HG03354 (cell line): ENCODE data around the gene ARID2.

ENCODE experiments used
- ATAC-seq: cut with Tn5 transposase; IDR thresholded peaks from one replicate; pipeline ENCODE4 v1.9.1; 2021; ENCODE audit warnings: mild to moderate bottlenecking; ENCODE audit not compliant: unreplicated experiment, poor library complexity, severe bottlenecking

The ARID2 gene, protein sequence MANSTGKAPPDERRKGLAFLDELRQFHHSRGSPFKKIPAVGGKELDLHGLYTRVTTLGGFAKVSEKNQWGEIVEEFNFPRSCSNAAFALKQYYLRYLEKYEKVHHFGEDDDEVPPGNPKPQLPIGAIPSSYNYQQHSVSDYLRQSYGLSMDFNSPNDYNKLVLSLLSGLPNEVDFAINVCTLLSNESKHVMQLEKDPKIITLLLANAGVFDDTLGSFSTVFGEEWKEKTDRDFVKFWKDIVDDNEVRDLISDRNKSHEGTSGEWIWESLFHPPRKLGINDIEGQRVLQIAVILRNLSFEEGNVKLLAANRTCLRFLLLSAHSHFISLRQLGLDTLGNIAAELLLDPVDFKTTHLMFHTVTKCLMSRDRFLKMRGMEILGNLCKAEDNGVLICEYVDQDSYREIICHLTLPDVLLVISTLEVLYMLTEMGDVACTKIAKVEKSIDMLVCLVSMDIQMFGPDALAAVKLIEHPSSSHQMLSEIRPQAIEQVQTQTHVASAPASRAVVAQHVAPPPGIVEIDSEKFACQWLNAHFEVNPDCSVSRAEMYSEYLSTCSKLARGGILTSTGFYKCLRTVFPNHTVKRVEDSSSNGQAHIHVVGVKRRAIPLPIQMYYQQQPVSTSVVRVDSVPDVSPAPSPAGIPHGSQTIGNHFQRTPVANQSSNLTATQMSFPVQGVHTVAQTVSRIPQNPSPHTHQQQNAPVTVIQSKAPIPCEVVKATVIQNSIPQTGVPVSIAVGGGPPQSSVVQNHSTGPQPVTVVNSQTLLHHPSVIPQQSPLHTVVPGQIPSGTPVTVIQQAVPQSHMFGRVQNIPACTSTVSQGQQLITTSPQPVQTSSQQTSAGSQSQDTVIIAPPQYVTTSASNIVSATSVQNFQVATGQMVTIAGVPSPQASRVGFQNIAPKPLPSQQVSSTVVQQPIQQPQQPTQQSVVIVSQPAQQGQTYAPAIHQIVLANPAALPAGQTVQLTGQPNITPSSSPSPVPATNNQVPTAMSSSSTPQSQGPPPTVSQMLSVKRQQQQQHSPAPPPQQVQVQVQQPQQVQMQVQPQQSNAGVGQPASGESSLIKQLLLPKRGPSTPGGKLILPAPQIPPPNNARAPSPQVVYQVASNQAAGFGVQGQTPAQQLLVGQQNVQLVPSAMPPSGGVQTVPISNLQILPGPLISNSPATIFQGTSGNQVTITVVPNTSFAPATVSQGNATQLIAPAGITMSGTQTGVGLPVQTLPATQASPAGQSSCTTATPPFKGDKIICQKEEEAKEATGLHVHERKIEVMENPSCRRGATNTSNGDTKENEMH (N-terminal part only)

DNA sequence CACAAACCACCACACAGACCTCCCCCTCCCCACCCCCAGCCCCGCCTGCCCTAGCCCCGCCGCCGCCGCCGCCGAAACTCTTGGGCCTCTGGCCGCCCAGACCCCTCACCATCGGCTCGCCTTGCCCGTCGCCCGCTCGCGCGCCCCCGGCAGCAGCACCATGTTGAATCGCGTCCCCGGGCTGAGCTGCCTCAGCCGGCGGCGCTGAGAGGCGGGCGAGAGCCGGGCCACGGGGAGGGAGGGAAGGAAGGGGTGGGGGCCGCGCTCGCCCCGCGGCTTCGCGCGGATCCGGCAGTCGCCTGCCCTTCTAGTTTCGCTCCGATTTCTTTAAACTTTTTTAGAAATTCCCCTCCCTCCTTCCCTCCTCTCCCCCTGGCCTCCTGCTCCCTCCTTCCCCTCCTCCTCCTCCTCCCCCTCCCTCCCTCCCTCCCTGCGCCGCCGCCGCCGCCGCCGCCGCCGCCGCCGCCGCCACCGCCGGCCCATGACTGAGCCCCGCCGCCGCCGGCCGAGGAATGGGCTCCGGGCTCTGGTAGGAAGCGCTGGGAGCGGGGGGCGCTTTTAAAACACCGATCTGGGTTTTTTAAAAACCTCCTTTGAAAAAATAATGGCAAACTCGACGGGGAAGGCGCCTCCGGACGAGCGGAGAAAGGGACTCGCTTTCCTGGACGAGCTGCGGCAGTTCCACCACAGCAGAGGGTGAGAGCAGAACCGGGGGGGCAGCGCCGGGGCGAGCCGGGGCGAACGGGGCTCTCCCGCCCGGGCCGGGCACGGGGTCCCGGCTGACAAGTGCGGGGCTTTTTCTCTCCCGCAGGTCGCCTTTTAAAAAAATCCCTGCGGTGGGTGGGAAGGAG, at the start of gene ARID2:
TSS of gene ARID2 (plus strand) at position 474 of the 851 bp plus-strand sequence. CDS start at position 605, 131 bp downstream.
- ATAC-seq: peak; percentile 13

DNA sequence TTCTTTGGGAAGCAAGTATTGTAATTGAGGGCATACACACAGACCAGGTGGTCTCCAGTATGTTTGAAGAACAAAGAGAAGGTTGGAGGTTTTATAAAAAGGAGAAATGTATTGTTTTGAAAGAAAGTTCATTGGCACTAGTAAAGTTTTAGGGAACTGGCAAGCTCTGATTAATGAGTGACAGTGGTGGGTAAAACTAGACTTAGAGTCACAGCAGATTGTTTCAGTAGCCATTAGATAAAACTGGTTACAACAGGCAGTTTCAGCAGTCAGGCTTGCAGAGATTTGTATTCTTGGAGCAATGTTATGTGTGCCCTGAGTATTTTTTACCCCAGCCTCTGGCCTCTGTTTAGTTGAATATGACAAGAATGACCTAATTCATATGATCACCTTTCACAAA, 49.1 kb upstream of the ARID2 start:
- no peak for ATAC-seq

DNA sequence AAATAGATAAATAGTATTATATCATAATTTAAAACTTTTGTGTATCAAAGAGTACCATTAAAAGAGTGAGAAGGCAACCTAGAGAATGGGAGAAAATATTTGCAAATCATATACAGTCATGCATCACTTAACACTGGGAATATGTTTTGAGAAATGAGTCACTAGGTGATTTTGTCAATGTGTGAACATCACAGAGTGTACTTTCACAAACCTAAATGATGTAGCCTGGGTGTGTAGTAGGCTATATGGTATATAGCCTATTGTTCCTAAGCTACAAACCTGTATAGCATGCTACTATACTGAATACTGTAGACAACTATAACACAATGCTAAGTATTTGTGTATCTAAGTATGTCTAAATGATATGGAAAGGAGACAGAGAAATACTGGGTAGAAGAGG, 48.0 kb upstream of the ARID2 start:
- ATAC-seq: no peak

DNA sequence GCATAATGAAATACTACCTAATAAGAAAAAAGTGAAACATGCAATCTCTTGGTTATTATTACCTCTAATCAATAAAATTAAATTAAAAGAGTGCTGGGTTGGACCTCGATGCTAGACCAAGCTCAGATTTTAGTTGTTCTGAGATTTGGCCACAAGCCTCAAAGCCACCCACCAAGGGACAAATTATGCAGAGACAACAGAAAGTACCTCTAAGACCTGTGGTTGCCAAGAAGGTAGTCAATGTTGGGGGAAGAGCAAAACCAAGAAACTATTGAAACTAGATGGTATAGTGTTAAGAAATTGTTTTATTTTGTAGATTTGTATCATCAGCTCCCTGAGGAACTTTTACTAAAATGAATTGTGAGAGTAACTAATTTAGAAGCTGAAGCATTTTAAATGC, 43.8 kb upstream of the ARID2 start:
- peak; percentile 48 for ATAC-seq

DNA sequence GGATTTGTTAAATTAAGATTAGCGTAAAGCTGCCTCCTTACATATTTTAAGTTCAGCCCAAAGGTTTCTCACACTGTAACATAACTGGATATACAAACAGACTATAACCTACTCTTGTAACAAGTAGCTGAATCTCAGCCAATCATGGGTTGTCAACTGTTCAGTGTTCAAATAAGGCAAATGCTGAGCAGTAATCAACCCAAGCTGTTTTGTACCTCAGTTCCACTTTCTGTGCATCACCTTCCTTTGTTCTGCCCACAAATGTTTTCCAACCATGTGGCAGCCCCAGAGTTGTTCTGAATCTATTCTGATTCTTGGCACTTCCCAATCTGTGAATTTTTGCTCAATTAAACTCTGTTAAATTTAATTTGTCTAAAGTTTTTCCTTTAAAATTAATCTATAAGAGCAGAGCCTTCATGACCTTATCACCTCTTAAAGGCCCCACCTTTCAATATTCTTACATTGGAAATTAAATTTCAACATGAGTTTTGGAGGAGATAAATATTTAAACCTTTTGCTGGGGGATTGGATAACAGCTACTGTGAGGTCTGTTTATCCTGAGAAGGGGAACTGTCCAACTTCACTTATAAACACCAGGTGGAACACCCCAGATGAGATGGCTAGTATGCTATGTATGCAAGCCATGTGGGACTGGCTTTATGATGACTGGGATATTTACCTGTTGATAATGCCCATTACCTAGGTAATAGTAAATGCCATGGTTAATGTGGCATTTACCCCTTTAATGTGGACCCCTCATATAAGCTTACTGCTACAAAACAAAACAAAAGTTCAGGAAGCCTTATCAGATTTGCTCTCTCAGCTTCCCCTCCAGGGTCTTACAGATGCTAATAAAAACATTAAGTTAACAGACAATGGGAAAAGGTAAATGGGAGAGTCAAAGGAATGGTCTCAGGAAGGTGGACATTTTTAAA, 42.2 kb upstream of the ARID2 start:
- ATAC-seq: no peak

DNA sequence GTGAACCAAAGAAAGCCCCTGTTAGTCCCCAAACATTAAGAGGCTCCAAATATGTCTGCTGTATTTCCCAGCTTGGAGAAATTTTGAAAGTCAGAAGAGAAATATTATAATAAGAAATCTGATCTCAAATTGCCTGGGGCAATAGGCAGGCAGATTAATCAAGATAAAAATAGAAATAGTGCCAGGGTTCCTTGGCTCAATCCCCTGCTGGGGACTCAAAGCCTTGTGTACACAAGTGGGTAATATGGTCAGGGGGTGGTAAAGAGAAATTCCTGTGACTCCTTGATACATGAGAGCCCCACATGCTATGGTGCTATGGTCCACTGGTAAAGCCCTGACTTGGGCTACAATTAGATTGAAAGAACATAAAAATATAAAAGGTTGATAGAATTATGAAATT, 41.3 kb upstream of the ARID2 start:
- ATAC-seq: no peak

DNA sequence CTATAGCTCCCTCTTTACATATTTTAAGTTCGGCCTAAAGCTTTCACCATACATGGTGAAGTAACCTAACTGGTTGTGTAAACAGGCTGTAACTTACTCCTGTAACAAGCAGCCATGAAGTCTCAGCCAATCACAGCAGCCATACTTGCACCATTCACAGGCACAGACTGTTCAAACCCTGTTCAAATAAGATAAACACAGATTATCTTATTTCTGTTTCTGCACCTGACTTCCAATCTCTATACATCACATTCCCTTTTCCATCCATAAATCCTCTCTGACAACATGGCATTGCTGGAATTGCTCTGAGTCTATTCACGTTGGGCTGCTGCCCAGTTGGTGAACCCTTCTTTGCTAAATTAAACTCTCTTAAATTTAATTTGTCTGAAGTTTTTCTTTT, 34.5 kb upstream of the ARID2 start:
- ATAC-seq: no peak

DNA sequence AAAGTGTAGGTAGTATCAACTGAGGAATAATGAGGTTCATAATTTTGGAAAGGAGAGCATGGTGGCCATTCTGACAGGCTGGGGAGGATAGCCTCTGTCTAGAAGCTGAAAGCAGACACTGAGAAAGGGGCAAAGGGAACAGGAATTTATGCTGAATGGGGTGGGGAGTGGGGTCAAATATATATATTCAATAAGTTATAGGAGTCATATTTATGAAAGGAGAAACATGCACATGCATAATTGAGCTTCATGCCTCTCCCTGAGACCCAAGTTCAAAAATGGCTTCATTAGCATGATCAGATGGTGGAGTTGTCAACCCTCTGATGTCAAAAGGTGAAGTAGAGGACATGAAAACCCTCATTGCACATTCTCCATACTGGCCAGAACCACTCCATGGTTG, 33.9 kb upstream of the ARID2 start:
- no peak for ATAC-seq

DNA sequence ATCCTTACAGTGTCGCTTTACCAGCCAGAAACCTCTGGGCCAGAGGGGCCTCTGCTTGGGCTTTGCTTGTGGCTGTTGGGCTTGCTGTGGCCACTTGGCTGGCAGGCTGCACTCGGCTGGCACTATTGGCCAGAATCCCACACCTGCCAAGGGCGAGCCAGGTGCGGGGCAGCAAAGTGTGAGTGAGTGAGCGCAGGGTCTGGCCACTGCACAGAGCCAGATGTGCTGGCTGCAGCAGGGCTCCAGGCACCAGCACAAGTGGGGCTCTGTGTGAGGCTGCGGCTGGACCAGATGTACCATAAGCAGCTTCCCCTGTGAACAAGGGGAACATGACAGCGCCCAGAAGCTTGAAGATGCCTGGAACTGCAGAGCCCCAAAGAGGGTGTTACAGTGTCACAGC, 33.5 kb upstream of the ARID2 start:
- no peak for ATAC-seq

DNA sequence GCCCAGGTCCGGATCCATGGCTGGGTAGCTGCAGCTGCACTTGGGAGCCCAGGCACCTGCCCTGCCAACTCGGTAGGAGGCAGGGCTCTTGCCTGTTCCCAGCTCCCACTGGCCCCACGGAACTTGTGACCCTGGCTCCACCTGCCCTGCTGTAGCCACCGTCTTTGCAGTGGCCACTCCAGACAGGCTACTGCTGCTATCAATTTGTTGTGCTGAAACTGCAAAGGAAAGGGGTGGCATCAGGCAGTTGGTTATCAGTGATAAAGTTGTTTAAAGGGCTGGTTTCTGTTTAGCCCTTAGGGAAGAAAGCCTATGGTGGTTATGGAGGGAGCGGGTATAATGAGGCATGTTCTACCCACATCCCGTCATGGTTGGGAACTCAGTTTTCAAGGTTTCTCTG, 32.1 kb upstream of the ARID2 start:
- no peak for ATAC-seq

DNA sequence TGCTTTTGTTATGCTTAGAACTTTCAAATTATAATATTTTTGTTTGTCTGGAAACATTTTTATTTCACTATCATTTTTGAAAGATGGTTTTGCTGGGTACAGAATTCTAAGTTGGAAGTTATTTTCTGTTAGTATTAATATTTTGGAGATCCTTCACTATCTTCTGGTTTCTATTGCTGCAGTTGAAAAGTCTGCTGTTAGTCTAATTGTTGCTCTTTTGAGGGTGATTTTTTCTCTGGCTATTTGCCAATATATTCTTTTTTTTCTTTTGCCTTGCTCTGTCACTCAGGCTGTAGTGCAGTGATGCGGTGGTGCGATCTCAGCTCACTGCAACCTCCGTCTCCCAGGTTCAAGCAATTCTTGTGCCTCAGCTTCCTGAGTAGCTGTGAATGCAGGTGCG, 28.2 kb upstream of the ARID2 start:
- ATAC-seq: no peak

DNA sequence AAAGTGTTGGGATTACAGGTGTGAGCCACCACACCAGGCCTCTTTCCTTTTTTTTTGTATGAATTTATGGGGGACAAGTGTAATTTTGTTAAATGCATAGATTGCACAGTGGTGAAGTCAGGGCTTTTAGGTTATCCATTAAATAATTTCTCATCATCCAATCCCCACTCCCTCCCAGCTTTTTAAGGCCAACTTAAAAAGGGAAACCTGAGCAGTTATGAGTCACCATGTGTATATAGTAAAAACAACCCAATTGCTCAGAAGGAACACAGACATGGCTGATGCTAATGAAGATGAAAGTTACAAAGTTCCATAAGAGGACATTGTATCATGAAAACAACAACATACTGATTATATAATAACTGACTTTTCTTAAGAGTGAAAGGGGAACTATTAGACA, 25.6 kb upstream of the ARID2 start:
- no peak for ATAC-seq

DNA sequence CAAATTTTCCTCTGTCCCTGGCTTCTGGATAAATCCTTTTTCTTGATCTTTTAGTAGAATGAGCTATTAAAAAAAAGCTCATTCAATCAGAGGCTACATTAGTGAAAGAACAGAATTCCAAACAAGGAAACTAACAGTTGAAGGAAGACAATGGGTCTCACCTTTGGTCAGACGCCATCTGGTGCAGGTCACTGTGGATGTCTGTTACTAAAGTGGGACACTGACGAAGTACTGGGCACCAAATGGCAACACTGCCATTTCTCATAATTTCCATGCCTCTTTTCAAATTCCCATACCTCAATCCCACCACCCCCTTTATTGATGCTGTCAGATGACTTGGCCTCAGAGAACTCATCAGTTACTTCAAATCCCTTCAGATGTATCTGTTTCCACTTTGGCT, 24.5 kb upstream of the ARID2 start:
- ATAC-seq: no peak

DNA sequence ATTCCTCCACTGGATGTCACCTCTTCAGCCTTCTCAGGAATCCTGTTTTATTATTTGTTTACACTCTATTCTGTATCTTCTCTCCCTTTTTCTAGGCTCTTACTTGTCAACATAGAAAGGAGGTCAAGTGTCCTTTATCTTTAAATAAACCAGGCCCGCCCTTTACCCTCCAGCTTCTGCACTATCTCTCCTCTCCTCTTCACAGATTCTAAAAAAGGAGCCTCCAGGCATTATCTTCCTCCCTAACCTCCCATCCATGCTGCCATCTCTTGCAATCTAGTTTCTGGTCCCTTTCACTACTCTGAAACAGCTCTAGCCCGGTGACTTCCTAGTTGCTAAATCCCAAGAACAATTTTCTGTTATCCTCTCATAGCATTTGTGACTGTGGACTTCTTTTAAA, 24.1 kb upstream of the ARID2 start:
- ATAC-seq: no peak

DNA sequence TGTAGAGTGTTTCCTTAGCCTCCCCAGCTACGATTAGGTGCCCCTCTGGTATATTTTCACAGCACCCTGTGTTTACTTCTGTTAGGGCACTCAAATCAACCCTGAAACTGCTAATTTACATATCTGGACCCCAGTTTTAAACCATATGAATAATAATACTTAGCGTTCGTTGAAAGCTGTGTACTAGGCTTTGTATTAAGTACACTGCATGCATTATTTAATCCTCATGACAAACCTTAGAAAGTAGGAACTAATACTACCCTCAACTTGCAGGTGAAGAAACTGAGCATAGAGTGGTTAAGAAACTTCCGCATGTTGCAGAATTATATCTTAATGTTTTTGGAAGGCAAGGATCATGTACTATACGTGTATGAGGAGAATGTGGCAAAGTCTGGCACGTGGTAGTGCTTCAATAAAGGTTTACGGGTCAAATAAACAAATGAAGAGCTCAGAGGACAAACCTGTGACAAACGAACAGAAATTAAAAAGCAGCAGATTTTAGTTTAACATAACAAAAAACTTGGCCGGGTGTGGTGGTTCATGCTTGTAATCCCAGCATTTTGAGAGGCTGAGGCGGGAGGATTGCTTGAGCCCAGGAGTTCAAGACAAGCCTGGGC, 22.2 kb upstream of the ARID2 start:
- ATAC-seq: no peak

DNA sequence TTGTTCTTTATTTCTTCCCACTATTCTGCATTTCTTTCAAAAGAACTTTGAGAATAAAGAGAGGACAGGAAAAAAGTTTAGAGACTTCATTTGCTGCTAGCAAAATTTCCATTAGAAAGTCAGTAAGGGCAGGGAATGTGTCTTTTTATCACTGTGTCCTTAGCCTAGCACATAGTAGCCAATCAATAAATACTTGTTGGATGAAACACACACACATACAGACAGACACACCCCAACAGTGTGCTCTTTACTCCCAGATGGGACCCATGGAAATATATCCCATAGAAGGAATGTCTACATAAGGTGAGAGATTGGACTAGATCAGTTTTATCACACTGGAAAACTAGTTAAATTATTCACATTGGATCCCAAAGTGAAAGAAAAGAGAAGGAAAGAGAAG, 21.1 kb upstream of the ARID2 start:
- ATAC-seq: no peak

DNA sequence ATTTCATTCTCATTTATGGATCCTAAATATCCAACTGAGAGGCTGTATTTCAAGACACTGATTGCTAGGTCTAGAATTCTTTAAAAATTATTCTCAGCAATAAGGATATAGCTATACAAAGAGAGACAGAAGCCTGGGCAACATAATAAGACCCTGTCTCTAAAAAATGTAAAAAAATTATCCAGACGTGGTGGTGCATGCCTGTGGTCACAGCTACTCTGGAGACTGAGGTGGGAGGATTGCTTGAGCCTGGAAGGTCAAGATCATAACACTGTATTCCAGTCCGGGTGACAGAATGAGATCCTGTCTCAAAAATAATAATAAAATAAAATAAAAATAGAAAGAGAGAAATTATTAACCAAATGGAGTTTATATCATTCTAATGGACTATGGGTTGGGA, 20.6 kb upstream of the ARID2 start:
- no peak for ATAC-seq

DNA sequence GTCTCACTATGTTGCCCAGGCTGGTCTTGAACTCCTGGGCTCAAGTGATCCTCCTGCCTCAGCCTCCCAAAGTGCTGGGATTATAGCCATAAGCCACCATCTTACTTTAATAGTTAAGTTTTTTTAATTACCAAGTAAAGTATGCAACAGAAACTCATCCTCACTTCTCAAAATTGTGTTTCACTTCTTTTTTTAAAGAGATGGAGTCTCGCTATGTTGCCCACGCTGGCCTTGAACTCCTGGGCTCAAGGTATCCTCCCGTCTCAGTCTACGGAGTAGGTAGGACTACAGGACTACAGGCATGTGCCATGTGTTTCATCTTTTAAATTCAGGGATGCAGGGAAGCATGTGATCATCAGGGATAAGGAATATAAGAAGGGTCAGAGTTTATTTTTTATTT, 17.2 kb upstream of the ARID2 start:
- ATAC-seq: no peak
